Endothelial cell of umbilical vein (primary cell): ENCODE measurements around the gene FOXO1. TPM values are rescaled to one million over a fixed set of nuclear protein-coding genes. Genes with fewer than 3 reads are reported as not detected.

Experiments used
- BruUV-seq: library from RNA; stranded (reverse); fragments of 400-500 nt; replicated peaks from 2 replicates; lab custom pipeline; 2021; lab: Mats Ljungman, UMichigan
- CTCF ChIA-PET: fragments of 300-600, 350-600 bp; sonication (Branson Sonifier 250); formaldehyde crosslinking; loops from one replicate; lab custom pipeline; 2021; ENCODE audit warnings: antibody characterized with exemption, inconsistent platforms; lab: Charles Lee
- POLR2A ChIA-PET: fragments of 300-600, 350-600 bp; sonication (Branson Sonifier 250); formaldehyde crosslinking; loops from one replicate; lab custom pipeline; 2021; ENCODE audit warnings: antibody characterized with exemption, inconsistent platforms; lab: Charles Lee
- DNase-seq: peaks from one replicate; pipeline ENCODE4 v3.0.0-alpha.2; 2011; ENCODE audit warnings: low read depth, low spot score
- FAIRE-seq: peaks from 2 replicates; lab custom pipeline; 2011; peaks lifted over from hg19 to GRCh38; lab: Jason Lieb, UNC
- H2AFZ ChIP-seq: 2 replicates; pipeline ENCODE4 v1.6.0; 2012; ENCODE audit warnings: low read depth, low read length, control low read depth, inconsistent platforms
- H3K27ac ChIP-seq: 2 replicates; pipeline ENCODE4 v1.5.1; 2011; ENCODE audit warnings: low read depth, mild to moderate bottlenecking, control low read depth, low read length, moderate library complexity; ENCODE audit not compliant: insufficient read depth
- H3K27me3 ChIP-seq, 2 experiments: 2 replicates each; pipeline versions ENCODE4 v1.6.0 to v1.6.1; 2011; ENCODE audit warnings: low read length in 2 of 2, mixed read lengths in 1 of 2; ENCODE audit not compliant: control insufficient read depth in 2 of 2, insufficient read depth in 2 of 2
- H3K36me3 ChIP-seq, 2 experiments: 2 replicates in 1 of 2; 3 replicates in 1 of 2; pipeline ENCODE4 v1.5.1; 2011; ENCODE audit warnings: low read length in 2 of 2, mild to moderate bottlenecking in 1 of 2, moderate library complexity in 1 of 2; ENCODE audit not compliant: control insufficient read depth in 2 of 2, insufficient read depth in 2 of 2; ENCODE audit errors: extremely low read depth in 1 of 2
- H3K4me1 ChIP-seq: 3 replicates; pipeline ENCODE4 v1.5.1; 2011; ENCODE audit warnings: mild to moderate bottlenecking, low read length; ENCODE audit not compliant: control insufficient read depth, insufficient read depth; ENCODE audit errors: extremely low read depth
- H3K4me2 ChIP-seq: 2 replicates; pipeline ENCODE4 v1.6.1; 2011; ENCODE audit warnings: low read length, control low read depth, mixed read lengths; ENCODE audit not compliant: insufficient read depth
- H3K4me3 ChIP-seq, 3 experiments: fragments of 200-600 bp in 1 of 3; sonication (generic), shearing (Covaris generic) in 1 of 3; replicated peaks in 1 of 3; 2 replicates each; pipeline ENCODE4 v1.5.1; 2011 to 2016; ENCODE audit warnings: control low read depth in 3 of 3, low read length in 3 of 3, mild to moderate bottlenecking in 2 of 3, inconsistent platforms in 1 of 3, low read depth in 1 of 3, moderate library complexity in 1 of 3; ENCODE audit not compliant: insufficient read depth in 1 of 3
- H3K79me2 ChIP-seq: 2 replicates; pipeline ENCODE4 v1.6.0; 2012; ENCODE audit warnings: low read length, inconsistent platforms; ENCODE audit not compliant: control insufficient read depth, insufficient read depth
- H3K9ac ChIP-seq: replicated peaks from 2 replicates; pipeline ENCODE3; 2011; ENCODE audit warnings: low read length, control low read depth; ENCODE audit not compliant: insufficient read depth; ENCODE audit errors: extremely low read depth
- H3K9me1 ChIP-seq: replicated peaks from 3 replicates; pipeline ENCODE4 v1.6.0; 2011; ENCODE audit warnings: mild to moderate bottlenecking, low read length; ENCODE audit not compliant: control insufficient read depth, insufficient read depth; ENCODE audit errors: extremely low read depth
- H3K9me3 ChIP-seq: replicated peaks from 2 replicates; pipeline ENCODE4 v1.5.1; 2012; ENCODE audit warnings: low read length, inconsistent platforms; ENCODE audit not compliant: control insufficient read depth, insufficient read depth
- H4K20me1 ChIP-seq: replicated peaks from 2 replicates; pipeline ENCODE3; 2011; ENCODE audit warnings: mild to moderate bottlenecking, low read length; ENCODE audit not compliant: control insufficient read depth, insufficient read depth; ENCODE audit errors: extremely low read depth
- CTCF ChIP-seq, 2 donors: IDR thresholded peaks; 1 replicate in 1 of 2; 2 replicates in 1 of 2; pipeline ENCODE4 v1.5.1; 2011; ENCODE audit warnings: low read length in 2 of 2, mild to moderate bottlenecking in 2 of 2, moderate library complexity in 2 of 2, control low read depth in 1 of 2, inconsistent platforms in 1 of 2, low read depth in 1 of 2; ENCODE audit not compliant: insufficient read depth in 1 of 2; ENCODE audit errors: extremely low read depth in 1 of 2
- EZH2 ChIP-seq: IDR thresholded peaks from 2 replicates; pipeline ENCODE4 v1.6.1; 2012; ENCODE audit warnings: borderline replicate concordance, low read depth, mild to moderate bottlenecking, moderate library complexity, low read length, inconsistent platforms; ENCODE audit not compliant: severe bottlenecking
- FOS ChIP-seq: IDR thresholded peaks from 2 replicates; pipeline ENCODE4 v1.6.1; 2011; ENCODE audit warnings: mild to moderate bottlenecking, low read length, moderate library complexity, borderline replicate concordance; ENCODE audit not compliant: insufficient read depth
- GATA2 ChIP-seq: IDR thresholded peaks from 2 replicates; pipeline ENCODE4 v1.7.0; 2011; ENCODE audit warnings: low read depth, mild to moderate bottlenecking, moderate library complexity, mixed read lengths, low read length; ENCODE audit not compliant: insufficient read length, insufficient read depth
- JUN ChIP-seq: IDR thresholded peaks from 2 replicates; pipeline ENCODE4 v1.6.1; 2011; ENCODE audit warnings: borderline replicate concordance, low read depth; ENCODE audit not compliant: insufficient read length, insufficient read depth
- MAX ChIP-seq: IDR thresholded peaks from 2 replicates; pipeline ENCODE4 v1.6.1; 2011; ENCODE audit not compliant: insufficient read depth, insufficient read length
- MYC ChIP-seq: IDR thresholded peaks from one replicate; pipeline ENCODE4 v1.6.1; 2011; ENCODE audit warnings: mild to moderate bottlenecking, low read depth, low read length
- POLR2A ChIP-seq: IDR thresholded peaks from 2 replicates; pipeline ENCODE4 v1.6.1; 2012; ENCODE audit warnings: low read depth, mild to moderate bottlenecking, control low read depth, low read length
- POLR2AphosphoS5 ChIP-seq: IDR thresholded peaks from 2 replicates; pipeline ENCODE4 v1.6.1; 2012; ENCODE audit warnings: low read depth, mild to moderate bottlenecking, control low read depth, low read length, moderate library complexity; ENCODE audit not compliant: insufficient read depth
- dilution Hi-C: fragments of 300-500 bp; cut with MboI; formaldehyde crosslinking; loops from one replicate; pipeline ENCODE4 v1.15.0; 2019; ENCODE audit warnings: low sequenced_read_pairs; ENCODE audit not compliant: extremely low pct_ligation_motif_present
- intact Hi-C: fragments of 100-400 bp; cut with micrococcal nuclease; formaldehyde crosslinking; loops from one replicate; pipeline ENCODE4 v1.10.0; 2022
- polyA plus RNA-seq, 4 experiments: library from polyadenylated mRNA; depleted of rRNA in 3 of 4; stranded (reverse) in 3 of 4; unstranded in 1 of 4; fragments of >200 nt; gene quantifications; 2 replicates each; pipeline versions ENCODE4 v1.2.1 to v1.2.3, GENCODE V29; 2011 to 2012; ENCODE audit warnings: missing spikeins in 1 of 4
- total RNA-seq: library from RNA; stranded (reverse); gene quantifications from 2 replicates; pipeline ENCODE4 v1.2.3, GENCODE V29; 2021

Gene FOXO1
- total and polyA plus RNA-seq, 2 donors (not counting 3 experiments of a cell fraction or from before 2014, with no cell fraction given) = 44.7 to 48.5 TPM

GRCh38 chr13:40631605-40632004 lies 34.8 kb downstream of the FOXO1 start:
- Histone ChIP-seq H3K36me3 (peaks cover 0 to 7% of the 10 kb centered on the region in 2 experiments), H3K9me3 (no peaks in the 10 kb centered on the region), H3K27ac (no peak overlapping the region), H3K4me2 (no peak overlapping the region), H3K79me2 (peaks cover 88% of the 10 kb centered on the region), H3K4me1 (no peaks in the 10 kb centered on the region), H3K27me3 (no peaks in the 10 kb centered on the region), H3K9ac (no peak overlapping the region), H4K20me1 (no peaks in the 10 kb centered on the region), H3K4me3 (no peak overlapping the region), H2AFZ (no peak overlapping the region), H3K9me1 (no peaks in the 10 kb centered on the region)
- DNase-seq (no peak), FAIRE-seq (no peak)
- TF ChIP-seq FOS (no peak), MYC (no peak), MAX (no peak), POLR2AphosphoS5 (no peak), JUN (no peak), EZH2 (no peak), POLR2A (no peak), GATA2 (no peak), CTCF (IDR thresholded peaks at IDR 0.05; ENCODE audit: extremely low read depth in 1 of 2, insufficient read depth in 1 of 2, low read depth in 1 of 2, low read length in 2 of 2) (no peak)
- intact Hi-C loops (no loop called here), dilution Hi-C loops (no loop called here)
- CTCF ChIA-PET = interaction anchor here (1.2 to 1.6 kb wide), 3 partner anchors 8 to 63 kb away, joined by 3 read pairs; no protein-coding TSS in a partner anchor
- BruUV-seq = no TSS peak
- POLR2A ChIA-PET = no interaction called here
